Heart left ventricle (tissue), 13 donors: ENCODE results near the gene SRCIN1.

Experiments used
- POLR2A ChIP-seq, 2 donors: fragments of 450-650 bp; IDR thresholded peaks; one replicate each; pipeline ENCODE4 v1.6.1; 2017; ENCODE audit warnings: antibody characterized with exemption in 2 of 2, mild to moderate bottlenecking in 2 of 2, moderate library complexity in 2 of 2
- TF ChIP-seq, protein P1 (sequence below), 12 donors: fragments of 200-600 bp; sonication (generic) in 4 of 12; IDR thresholded peaks; one replicate each; pipeline versions ENCODE4 v1.5.0 to v1.8.0; 2018 to 2022; ENCODE audit warnings: antibody characterized with exemption in 12 of 12, mild to moderate bottlenecking in 5 of 12
- donor health status: ischemic (EF 13 %, LVEDD 7.1; RV severe dilation, severe dysfunction).
- donor health status: DM: no; HTN: yes; CAD: no.
- donor health status: DM: no; HTN: no; CAD: no.
- donor health status: ischemic (EF 25% LVEDD 6.9; RV normal size, moderate dysfunction).
- donor health status: ischemic (EF 25% LVEDD 5.7; RV mildly dilated, moderate dysfunction).
- donor health status: ischemic (EF 35%, LVEDD 5.7; RV mildly dilated, moderate dysfunction).
- donor health status: nonischemic (EF 11% LVEDD 7.7; RV severe dilation, severe dysfunction).
- donor health status: DM: yes; HTN: yes; CAD: no.
- donor health status: PGD.
- donor health status: ischemic (EF 29% LVEDD 5.4; RV normal size, mild dysfunction).
- donor health status: nonischemic (EF 23%, LVEDD 6.1; RV moderate dilation, normal function).

DNA sequence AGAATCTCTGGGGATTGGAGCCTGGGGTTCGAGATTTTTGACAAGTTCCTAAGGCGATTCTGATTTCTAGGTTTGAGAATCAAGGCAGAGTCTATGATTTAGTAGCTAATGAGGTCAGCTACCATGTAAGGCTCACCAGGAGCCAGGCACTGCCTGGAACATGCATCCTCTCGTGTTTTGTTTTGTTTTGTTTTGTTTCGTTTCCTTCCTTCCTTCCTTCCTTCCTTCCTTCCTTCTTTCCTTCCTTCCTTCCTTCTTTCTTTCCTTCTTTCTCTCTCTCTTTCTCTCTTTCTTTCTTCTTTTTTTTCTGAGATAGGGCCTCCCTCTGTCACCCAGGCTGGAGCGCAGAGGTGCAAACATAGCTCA, 39.1 kb downstream of the SRCIN1 start:
- TF ChIP-seq, protein P1, sequence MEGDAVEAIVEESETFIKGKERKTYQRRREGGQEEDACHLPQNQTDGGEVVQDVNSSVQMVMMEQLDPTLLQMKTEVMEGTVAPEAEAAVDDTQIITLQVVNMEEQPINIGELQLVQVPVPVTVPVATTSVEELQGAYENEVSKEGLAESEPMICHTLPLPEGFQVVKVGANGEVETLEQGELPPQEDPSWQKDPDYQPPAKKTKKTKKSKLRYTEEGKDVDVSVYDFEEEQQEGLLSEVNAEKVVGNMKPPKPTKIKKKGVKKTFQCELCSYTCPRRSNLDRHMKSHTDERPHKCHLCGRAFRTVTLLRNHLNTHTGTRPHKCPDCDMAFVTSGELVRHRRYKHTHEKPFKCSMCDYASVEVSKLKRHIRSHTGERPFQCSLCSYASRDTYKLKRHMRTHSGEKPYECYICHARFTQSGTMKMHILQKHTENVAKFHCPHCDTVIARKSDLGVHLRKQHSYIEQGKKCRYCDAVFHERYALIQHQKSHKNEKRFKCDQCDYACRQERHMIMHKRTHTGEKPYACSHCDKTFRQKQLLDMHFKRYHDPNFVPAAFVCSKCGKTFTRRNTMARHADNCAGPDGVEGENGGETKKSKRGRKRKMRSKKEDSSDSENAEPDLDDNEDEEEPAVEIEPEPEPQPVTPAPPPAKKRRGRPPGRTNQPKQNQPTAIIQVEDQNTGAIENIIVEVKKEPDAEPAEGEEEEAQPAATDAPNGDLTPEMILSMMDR (IDR thresholded peaks at IDR 0.05): no peak
- no peak for TF ChIP-seq POLR2A (IDR thresholded peaks at IDR 0.05)
